HS-27A (cell line): ENCODE data around the gene AKAP1.

Experiments used
- DNase-seq: peaks from one replicate; pipeline ENCODE4 v3.0.0-alpha.2; 2012; ENCODE audit warnings: low read depth, missing footprints

AKAP1 gene

DNA sequence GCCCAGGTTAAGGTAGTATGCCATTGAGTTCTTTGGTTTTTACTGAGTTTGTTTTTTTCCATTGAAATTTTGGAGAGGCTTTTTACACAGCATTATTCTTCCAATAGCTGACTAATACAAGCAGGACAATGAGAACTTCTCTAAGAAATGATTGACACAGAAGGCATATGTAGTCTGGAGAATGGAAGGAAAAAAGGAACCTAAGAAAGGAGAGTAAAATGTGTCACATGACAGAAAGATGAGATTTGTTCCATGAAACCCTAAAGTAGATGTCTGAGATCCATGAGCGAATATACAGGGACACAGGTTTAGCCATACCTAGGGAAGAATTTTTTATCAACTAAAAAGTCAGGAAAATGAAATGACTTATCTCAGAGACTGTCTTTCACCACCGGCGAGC lies 80.7 kb downstream of the AKAP1 start:
- no peak for DNase-seq

DNA sequence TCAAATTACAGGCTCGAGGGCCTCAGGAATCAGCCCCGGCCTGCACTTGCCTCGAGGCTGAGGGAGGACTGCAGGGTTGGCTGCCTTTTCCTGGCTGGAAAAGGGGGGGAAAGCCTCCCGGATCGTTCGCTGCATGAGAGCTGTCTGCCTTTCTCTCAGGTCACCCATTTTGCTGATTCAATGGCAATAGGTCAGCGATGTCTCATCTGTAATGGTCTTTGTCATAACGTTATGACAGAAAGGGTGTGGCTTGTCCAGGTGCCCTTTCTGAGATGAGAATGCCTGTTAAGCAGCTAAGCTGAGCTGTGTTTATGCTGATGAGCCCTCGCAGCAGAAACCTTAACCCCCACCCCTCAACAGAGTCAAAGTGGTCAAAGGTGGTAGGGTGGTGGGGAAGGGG lies 81.8 kb downstream of the AKAP1 start:
- no peak for DNase-seq

DNA sequence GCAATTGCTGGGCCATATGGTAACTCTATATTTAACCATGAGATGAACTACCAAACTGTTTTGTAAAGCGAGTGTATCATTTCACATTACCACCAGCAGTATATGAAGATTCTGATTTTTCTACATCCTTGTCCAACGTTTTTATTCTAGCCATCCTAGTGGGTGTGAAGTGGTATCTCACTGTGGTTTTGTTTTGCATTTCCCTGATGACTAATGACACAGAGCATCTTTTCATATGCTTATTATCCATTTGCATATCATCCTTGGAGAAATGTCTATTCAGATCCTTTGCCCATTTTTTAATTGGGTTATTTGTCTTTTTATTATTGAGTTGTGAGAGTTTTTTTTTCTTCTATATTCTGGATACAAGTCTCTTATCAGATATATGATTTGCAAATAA lies 83.6 kb downstream of the AKAP1 start:
- no peak for DNase-seq

DNA sequence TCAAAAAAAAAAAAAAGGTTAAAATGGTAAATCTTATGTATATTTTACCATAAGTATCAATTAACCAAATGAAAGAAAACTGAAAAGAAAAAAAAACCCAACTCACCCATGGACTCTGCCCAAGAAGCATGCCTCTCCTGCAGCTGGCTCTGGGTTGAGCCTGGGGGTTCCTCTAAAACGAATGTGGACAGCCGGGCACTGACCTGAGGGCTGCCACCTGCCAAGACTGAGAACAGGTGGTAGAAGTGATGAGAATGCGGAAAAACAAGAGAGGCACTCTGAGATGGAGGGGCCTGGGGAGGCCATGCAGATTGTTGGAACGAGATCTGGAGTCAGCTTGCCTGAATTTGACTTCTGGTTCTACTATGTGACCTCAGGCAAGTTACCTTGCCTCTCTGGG lies 85.8 kb downstream of the AKAP1 start:
- DNase-seq, result no peak
